NB4 (cell line): ENCODE data around the gene SHC2.

Experiments used
- DNase-seq: peaks from one replicate; pipeline ENCODE4 v3.0.0; 2010; ENCODE audit warnings: low read depth
- H3K4me3 ChIP-seq: one replicate; pipeline ENCODE4 v1.5.1; 2011; ENCODE audit warnings: mild to moderate bottlenecking, low read depth, low read length, moderate library complexity
- CTCF ChIP-seq: IDR thresholded peaks from one replicate; pipeline ENCODE4 v1.5.1; 2012; ENCODE audit warnings: low read depth, low read length
- MAX ChIP-seq: IDR thresholded peaks from 2 replicates; pipeline ENCODE4 v1.6.1; 2011; ENCODE audit warnings: low read depth, low read length
- MYC ChIP-seq: IDR thresholded peaks from 2 replicates; pipeline ENCODE4 v1.6.1; 2011; ENCODE audit warnings: low read depth, low read length
- POLR2A ChIP-seq: IDR thresholded peaks from 2 replicates; pipeline ENCODE4 v1.6.1; 2011; ENCODE audit warnings: mild to moderate bottlenecking; ENCODE audit not compliant: insufficient read length; ENCODE audit errors: extremely low read depth

The SHC2 gene

GRCh38 chr19:459724-460511 lies 915 bp downstream of the SHC2 start:
- peak; percentile 20 for DNase-seq
- no peak overlapping the region for H3K4me3 ChIP-seq
- TF ChIP-seq MAX = no peak
- no peak for TF ChIP-seq MYC
- no peak for TF ChIP-seq POLR2A
- TF ChIP-seq CTCF = no peak

- TF ChIP-seq MYC (no peak), CTCF (no peak), MAX (no peak), POLR2A (no peak)
- DNase-seq = no peak
- no peak overlapping the region for H3K4me3 ChIP-seq
Measured at GRCh38 chr19:458091-459042, 2.5 kb downstream of the SHC2 start.

- TF ChIP-seq MYC (no peak), MAX (no peak), POLR2A (no peak), CTCF (no peak)
- DNase-seq = no peak
- no peak overlapping the region for H3K4me3 ChIP-seq
Measured at GRCh38 chr19:457636-458035, 3.2 kb downstream of the SHC2 start.

GRCh38 chr19:456547-457110 lies 4.2 kb downstream of the SHC2 start:
- H3K4me3 ChIP-seq = no peak overlapping the region
- no peak for TF ChIP-seq MYC
- TF ChIP-seq CTCF = no peak
- no peak for DNase-seq

GRCh38 chr19:455851-456546 lies 4.8 kb downstream of the SHC2 start:
- no peak for DNase-seq
- no peak for TF ChIP-seq CTCF
- TF ChIP-seq POLR2A = no peak
- TF ChIP-seq MAX = no peak
- TF ChIP-seq MYC = no peak
- no peak overlapping the region for H3K4me3 ChIP-seq
